Psoas muscle (tissue), 8 donors: ENCODE measurements around the gene FBXL7. TPM values are rescaled to one million over a fixed set of nuclear protein-coding genes. Genes with fewer than 3 reads are reported as not detected.

Experiments used
- ATAC-seq, 4 donors: fragments of 200-7000 bp; cut with Tn5 transposase; one replicate each; pipeline ENCODE4 v1.9.1; 2020; ENCODE audit warnings: moderate library complexity in 3 of 4, mild to moderate bottlenecking in 2 of 4
- DNase-seq, 2 donors: peaks; one replicate each; pipeline ENCODE4 v3.0.0-alpha.2; 2020
- H3K27ac ChIP-seq: fragments of 200-600 bp; one replicate; pipeline ENCODE4 v1.8.0; 2022
- H3K27me3 ChIP-seq, 3 donors: fragments of 200-600 bp in 1 of 3; one replicate each; pipeline versions ENCODE4 v1.6.1 to v1.8.0; 2013 to 2022; ENCODE audit warnings: low read length in 2 of 3, mild to moderate bottlenecking in 2 of 3, moderate library complexity in 1 of 3; ENCODE audit not compliant: insufficient read depth in 3 of 3
- H3K36me3 ChIP-seq, 2 donors: fragments of 200-600 bp in 1 of 2; one replicate each; pipeline versions ENCODE4 v1.6.1 to v1.8.0; 2013 to 2022; ENCODE audit warnings: low read depth in 1 of 2, mild to moderate bottlenecking in 1 of 2, moderate library complexity in 1 of 2; ENCODE audit not compliant: insufficient read depth in 1 of 2
- H3K4me1 ChIP-seq: fragments of 200-600 bp; one replicate; pipeline ENCODE4 v1.8.0; 2022
- H3K4me3 ChIP-seq: fragments of 200-600 bp; one replicate; pipeline ENCODE4 v1.8.0; 2022; ENCODE audit warnings: mild to moderate bottlenecking
- H3K9me3 ChIP-seq: fragments of 200-600 bp; one replicate; pipeline ENCODE4 v1.8.0; 2022
- CTCF ChIP-seq: fragments of 200-600 bp; IDR thresholded peaks from one replicate; pipeline ENCODE4 v1.8.0; 2022; ENCODE audit warnings: antibody characterized with exemption
- WGBS, 3 donors: extraction: QIAGEN DNeasy Blood & Tissue Kit; methylation state at CpG; one replicate each; pipeline versions ENCODE4 v1.1.6 to v1.1.7; 2013; 5-methylcytosine and 5-hydroxymethylcytosine counted together
- intact Hi-C, 2 donors: fragments of 100-400 bp; cut with DNase I; formaldehyde crosslinking; loops; one replicate each; pipeline versions ENCODE4 v1.11.0 to v1.14.2; 2022
- polyA plus RNA-seq, 3 donors: library from polyadenylated mRNA; stranded (reverse); fragments of 200-250 nt; gene quantifications; one replicate each; pipeline ENCODE4 v1.2.3, GENCODE V29; 2013
- total RNA-seq, 4 donors: library from RNA; stranded (reverse); fragmentation: NEBNext Ultra II Directional in 2 of 4; extraction: Animal tissue kit (Norgen Biotek cat#: 25700) in 2 of 4; gene quantifications; one replicate each; pipeline versions ENCODE4 v1.2.1 to v1.2.4, GENCODE V29; 2021 to 2023
- donor health status: healthy with polysubstance abuse.
- donor health status: DM: no; HTN: no; CAD: no; lungs with moderate emphysema.
- donor health status: Bipolar disorder and iron deficiency.
- donor health status: healthy.
- donor health status: DM: yes; HTN: yes; CAD: no.
- donor health status: DM: no; HTN: no; CAD: no.
- donor health status: DM: no; HTN: no; CAD: no.
- donor health status: DM: yes; HTN: yes; CAD: no.

FBXL7 gene
- total and polyA plus RNA-seq, 7 donors = 1.6 to 7.5 (median 2.6) TPM

- H3K27ac ChIP-seq = no peak overlapping the region
Measured at GRCh38 chr5:15727375-15727774, 227.4 kb downstream of the FBXL7 start.

GRCh38 chr5:15728811-15729210, 228.8 kb downstream of the FBXL7 start:
- intact Hi-C loops = no loop called here
- Histone ChIP-seq H3K36me3 (no peaks in the 10 kb centered on the region), H3K27me3 (no peaks in the 10 kb centered on the region), H3K9me3 (peaks cover 21% of the 10 kb centered on the region), H3K27ac (no peak overlapping the region), H3K4me3 (no peak overlapping the region), H3K4me1 (no peaks in the 10 kb centered on the region)
- no peak for ATAC-seq
- TF ChIP-seq CTCF = no peak
- WGBS, 3 donors = 31 to 59% (median 43%) methylated on average over 4 of the region's 4 CpGs
- DNase-seq = no peak

More at GRCh38 chr5:15727375-15727774, 227.4 kb downstream of the FBXL7 start:
- no peak for DNase-seq
- no peak overlapping the region for H3K4me3 ChIP-seq
- H3K36me3 ChIP-seq = no peaks in the 10 kb centered on the region
- no peak for ATAC-seq
- intact Hi-C loops = no loop called here
- H3K9me3 ChIP-seq = peaks cover 21% of the 10 kb centered on the region
- no peaks in the 10 kb centered on the region for H3K27me3 ChIP-seq
- H3K4me1 ChIP-seq = no peaks in the 10 kb centered on the region
- TF ChIP-seq CTCF = no peak

GRCh38 chr5:15731699-15732098, 231.7 kb downstream of the FBXL7 start:
- DNase-seq (no peak), ATAC-seq (no peak)
- Histone ChIP-seq H3K4me3 (no peak overlapping the region), H3K27ac (no peak overlapping the region), H3K9me3 (peaks cover 12% of the 10 kb centered on the region), H3K4me1 (no peaks in the 10 kb centered on the region), H3K27me3 (no peaks in the 10 kb centered on the region), H3K36me3 (no peaks in the 10 kb centered on the region)
- no peak for TF ChIP-seq CTCF
- WGBS, 3 donors = 54 to 74% (median 57%) methylated on average over 4 of the region's 4 CpGs
- intact Hi-C loops = no loop called here

GRCh38 chr5:15734058-15734457, 234.1 kb downstream of the FBXL7 start:
- H3K4me3 ChIP-seq = no peak overlapping the region
- WGBS, 3 donors = 94 to 95% (median 95%) methylated on average over 7 of the region's 7 CpGs
- DNase-seq (no peak), ATAC-seq (no peak)
- no peaks in the 10 kb centered on the region for H3K4me1 ChIP-seq
- intact Hi-C loops = no loop called here
- no peaks in the 10 kb centered on the region for H3K27me3 ChIP-seq
- no peaks in the 10 kb centered on the region for H3K9me3 ChIP-seq
- TF ChIP-seq CTCF = no peak
- H3K27ac ChIP-seq = no peak overlapping the region
- H3K36me3 ChIP-seq = no peaks in the 10 kb centered on the region

GRCh38 chr5:15737036-15737821, 237.2 kb downstream of the FBXL7 start:
- no peak for ATAC-seq

More at GRCh38 chr5:15737036-15737821, 237.2 kb downstream of the FBXL7 start:
- Histone ChIP-seq H3K4me3 (no peak overlapping the region), H3K9me3 (no peaks in the 10 kb centered on the region), H3K36me3 (no peaks in the 10 kb centered on the region), H3K27me3 (no peaks in the 10 kb centered on the region), H3K4me1 (no peaks in the 10 kb centered on the region), H3K27ac (no peak overlapping the region)
- 73 to 85% (median 84%) methylated on average over 8 of the region's 8 CpGs for WGBS, 3 donors
- intact Hi-C loops = no loop called here
- no peak for DNase-seq
- no peak for TF ChIP-seq CTCF
